Trophoblast cell (in vitro differentiated cells and primary cell): ENCODE data around the gene FN3KRP.
A peak's percentile ranks its signal among the peaks of the same experiment; 100 is the strongest.

ENCODE experiments used
- DNase-seq, 2 donors: peaks; one replicate each; pipeline ENCODE4 v3.0.0-alpha.2; 2016
- H2AFZ ChIP-seq: 2 replicates; pipeline ENCODE4 v1.6.1; 2013; ENCODE audit warnings: low read length, moderate library complexity, mild to moderate bottlenecking; ENCODE audit not compliant: insufficient read depth, poor library complexity
- H2AK5ac ChIP-seq: 2 replicates; pipeline ENCODE4 v1.6.1; 2013; ENCODE audit warnings: mild to moderate bottlenecking, low read length
- H2BK120ac ChIP-seq: 2 replicates; pipeline ENCODE4 v1.6.1; 2013; ENCODE audit warnings: low read length, mild to moderate bottlenecking, moderate library complexity; ENCODE audit not compliant: insufficient read depth, poor library complexity
- H2BK12ac ChIP-seq: 2 replicates; pipeline ENCODE4 v1.6.1; 2013; ENCODE audit warnings: mild to moderate bottlenecking, low read length, moderate library complexity
- H2BK5ac ChIP-seq: 2 replicates; pipeline ENCODE4 v1.6.1; 2013; ENCODE audit warnings: low read length, low read depth, moderate library complexity, mild to moderate bottlenecking; ENCODE audit not compliant: poor library complexity
- H3K14ac ChIP-seq: 2 replicates; pipeline ENCODE4 v1.6.1; 2013; ENCODE audit warnings: mild to moderate bottlenecking, low read length
- H3K18ac ChIP-seq: 2 replicates; pipeline ENCODE4 v1.6.1; 2013; ENCODE audit warnings: mild to moderate bottlenecking, low read length
- H3K23ac ChIP-seq: 2 replicates; pipeline ENCODE4 v1.6.1; 2013; ENCODE audit warnings: low read length
- H3K27ac ChIP-seq: 2 replicates; pipeline ENCODE4 v1.5.1; 2013; ENCODE audit warnings: low read depth, mild to moderate bottlenecking, inconsistent platforms, low read length, moderate library complexity
- H3K27me3 ChIP-seq: 2 replicates; pipeline ENCODE4 v1.6.1; 2013; ENCODE audit warnings: inconsistent platforms, mild to moderate bottlenecking, low read length, moderate library complexity; ENCODE audit not compliant: insufficient read depth
- H3K36me3 ChIP-seq, 2 experiments: 1 replicate in 1 of 2; 2 replicates in 1 of 2; pipeline ENCODE4 v1.6.1; 2013; ENCODE audit warnings: low read length in 2 of 2, mild to moderate bottlenecking in 2 of 2, moderate library complexity in 1 of 2; ENCODE audit not compliant: insufficient read depth in 2 of 2, control insufficient read depth in 1 of 2
- H3K4ac ChIP-seq: 2 replicates; pipeline ENCODE4 v1.6.1; 2013; ENCODE audit warnings: low read depth, mild to moderate bottlenecking, low read length, moderate library complexity
- H3K4me1 ChIP-seq, 2 experiments: 1 replicate in 1 of 2; 2 replicates in 1 of 2; pipeline ENCODE4 v1.6.1; 2013; ENCODE audit warnings: low read length in 2 of 2, mild to moderate bottlenecking in 2 of 2, moderate library complexity in 1 of 2; ENCODE audit not compliant: insufficient read depth in 2 of 2, control insufficient read depth in 1 of 2
- H3K4me2 ChIP-seq: 2 replicates; pipeline ENCODE4 v1.6.1; 2013; ENCODE audit warnings: inconsistent platforms, mild to moderate bottlenecking, low read length, moderate library complexity
- H3K4me3 ChIP-seq: 2 replicates; pipeline ENCODE4 v1.5.1; 2013; ENCODE audit warnings: mild to moderate bottlenecking, low read depth, low read length, inconsistent platforms
- H3K79me1 ChIP-seq: one replicate; pipeline ENCODE4 v1.6.1; 2013; ENCODE audit warnings: low read length
- H3K79me2 ChIP-seq: 2 replicates; pipeline ENCODE4 v1.6.1; 2013; ENCODE audit warnings: low read length, mild to moderate bottlenecking; ENCODE audit not compliant: control insufficient read depth, insufficient read depth, poor library complexity
- H3K9ac ChIP-seq: 2 replicates; pipeline ENCODE4 v1.6.1; 2013; ENCODE audit warnings: mild to moderate bottlenecking, low read length
- H3K9me3 ChIP-seq: 2 replicates; pipeline ENCODE4 v1.6.1; 2013; ENCODE audit warnings: low read depth, mild to moderate bottlenecking, control low read depth, inconsistent platforms, low read length; ENCODE audit not compliant: insufficient read depth
- H4K12ac ChIP-seq: 2 replicates; pipeline ENCODE4 v1.6.1; 2013; ENCODE audit warnings: low read depth, mild to moderate bottlenecking, low read length, moderate library complexity
- H4K8ac ChIP-seq: 2 replicates; pipeline ENCODE4 v1.6.1; 2013; ENCODE audit warnings: low read depth, mild to moderate bottlenecking, low read length, moderate library complexity
- H4K91ac ChIP-seq: one replicate; pipeline ENCODE4 v1.6.1; 2013; ENCODE audit warnings: low read depth, mild to moderate bottlenecking, low read length, moderate library complexity
- WGBS: extraction: QIAGEN DNeasy Blood & Tissue Kit; methylation state at CpG from one replicate; pipeline ENCODE4 v1.1.7; 2013; ENCODE audit warnings: missing lambda C conversion rate; ENCODE audit not compliant: insufficient read length, insufficient coverage; ENCODE audit errors: extremely low coverage; 5-methylcytosine and 5-hydroxymethylcytosine counted together

The FN3KRP gene

DNA sequence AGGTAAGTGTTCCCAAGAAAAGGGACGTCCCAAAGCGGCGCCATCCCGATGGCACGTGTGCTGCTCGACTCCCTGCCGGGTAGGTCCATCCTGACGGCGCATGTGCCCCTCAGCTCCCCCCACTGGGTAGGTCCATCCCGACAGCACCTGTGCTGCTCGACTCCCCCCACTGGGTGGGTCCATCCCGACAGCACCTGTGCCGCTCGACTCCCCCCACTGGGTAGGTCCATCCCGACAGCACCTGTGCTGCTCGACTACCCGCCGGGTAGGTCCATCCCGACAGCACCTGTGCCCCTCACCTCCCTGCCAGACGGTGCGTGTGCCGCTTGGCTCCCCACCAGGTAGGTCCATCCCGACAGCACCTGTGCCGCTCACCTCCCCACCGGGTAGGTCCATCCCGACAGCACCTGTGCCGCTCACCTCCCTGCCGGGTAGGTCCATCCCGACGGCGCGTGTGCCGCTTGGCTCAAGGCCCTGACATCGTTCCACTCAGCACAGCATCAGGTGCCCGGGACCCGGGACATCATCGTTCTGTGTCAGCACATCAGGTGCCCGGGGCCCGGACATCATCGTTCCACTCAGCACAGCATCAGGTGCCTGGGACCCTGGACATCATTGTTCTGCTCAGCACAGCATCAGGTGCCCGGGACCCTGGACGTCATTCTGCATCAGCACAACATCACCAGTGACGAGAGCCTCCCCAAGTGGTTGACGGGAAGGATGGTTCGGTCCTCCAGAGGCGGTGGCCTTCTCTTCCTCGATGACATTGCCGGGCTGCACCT is 13.2 kb downstream of the FN3KRP start:
- Histone ChIP-seq H3K4ac (no peak overlapping the region), H4K12ac (no peak overlapping the region), H3K18ac (no peak overlapping the region), H3K27ac (no peak overlapping the region), H3K23ac (no peak overlapping the region), H3K79me1 (no peaks in the 10 kb centered on the region), H4K8ac (no peak overlapping the region), H2BK5ac (no peak overlapping the region), H3K4me3 (peak overlapping the region; percentile 15), H2AFZ (no peak overlapping the region), H3K79me2 (no peaks in the 10 kb centered on the region), H2AK5ac (no peak overlapping the region), H3K4me2 (no peak overlapping the region), H2BK120ac (no peak overlapping the region), H2BK12ac (no peak overlapping the region), H3K4me1 (no peaks in the 10 kb centered on the region), H4K91ac (no peak overlapping the region), H3K14ac (no peak overlapping the region), H3K27me3 (no peaks in the 10 kb centered on the region), H3K9ac (no peak overlapping the region), H3K9me3 (peaks cover 7% of the 10 kb centered on the region), H3K36me3 (peaks cover 27 to 28% of the 10 kb centered on the region in 2 experiments)
- no CpG with 5 or more reads among the region's 48 CpGs for WGBS
- no peak for DNase-seq

DNA sequence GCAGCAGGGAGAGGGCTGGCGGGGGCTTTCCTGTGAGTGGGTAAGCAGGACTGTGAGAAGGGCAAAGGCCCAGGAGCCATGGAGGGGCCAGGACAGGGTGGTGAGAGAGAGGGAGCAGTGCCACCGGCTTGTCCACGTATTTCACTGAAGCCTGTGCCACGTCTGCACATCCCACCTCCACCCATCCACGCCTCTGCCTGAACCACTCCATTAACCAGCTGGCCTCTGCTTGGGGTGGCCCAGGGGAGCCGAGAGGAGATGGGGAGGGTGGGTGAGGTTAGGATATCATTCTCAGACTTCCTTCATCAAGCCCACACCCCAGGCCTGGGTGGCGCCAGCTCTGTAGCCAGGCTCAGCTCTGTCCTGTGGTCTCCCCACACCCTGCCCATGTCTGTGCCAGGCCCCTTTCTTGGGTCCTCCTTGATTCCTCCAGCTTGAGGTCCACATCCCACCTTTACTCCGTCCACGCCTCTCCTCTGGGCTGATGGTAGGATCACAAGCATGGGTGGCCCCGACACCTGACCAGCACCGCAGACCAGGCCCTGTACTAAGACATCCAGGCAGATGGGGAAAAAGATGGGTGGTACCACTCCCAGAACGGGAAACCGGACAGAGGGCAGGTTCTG is 15.7 kb downstream of the FN3KRP start:
- Histone ChIP-seq H3K27me3 (no peaks in the 10 kb centered on the region), H3K4me3 (no peak overlapping the region), H3K79me1 (peaks cover 2% of the 10 kb centered on the region), H4K12ac (no peak overlapping the region), H3K36me3 (peaks cover 15 to 16% of the 10 kb centered on the region in 2 experiments), H2BK120ac (no peak overlapping the region), H3K14ac (no peak overlapping the region), H3K4me1 (peaks cover 3 to 6% of the 10 kb centered on the region in 2 experiments), H3K79me2 (no peaks in the 10 kb centered on the region), H3K9ac (no peak overlapping the region), H2BK5ac (no peak overlapping the region), H3K23ac (no peak overlapping the region), H4K8ac (no peak overlapping the region), H4K91ac (no peak overlapping the region), H2AFZ (no peak overlapping the region), H3K4me2 (no peak overlapping the region), H2BK12ac (no peak overlapping the region), H3K4ac (no peak overlapping the region), H3K27ac (no peak overlapping the region), H2AK5ac (no peak overlapping the region), H3K18ac (no peak overlapping the region), H3K9me3 (peaks cover 7% of the 10 kb centered on the region)
- no CpG with 5 or more reads among the region's 13 CpGs for WGBS
- DNase-seq, result no peak

DNA sequence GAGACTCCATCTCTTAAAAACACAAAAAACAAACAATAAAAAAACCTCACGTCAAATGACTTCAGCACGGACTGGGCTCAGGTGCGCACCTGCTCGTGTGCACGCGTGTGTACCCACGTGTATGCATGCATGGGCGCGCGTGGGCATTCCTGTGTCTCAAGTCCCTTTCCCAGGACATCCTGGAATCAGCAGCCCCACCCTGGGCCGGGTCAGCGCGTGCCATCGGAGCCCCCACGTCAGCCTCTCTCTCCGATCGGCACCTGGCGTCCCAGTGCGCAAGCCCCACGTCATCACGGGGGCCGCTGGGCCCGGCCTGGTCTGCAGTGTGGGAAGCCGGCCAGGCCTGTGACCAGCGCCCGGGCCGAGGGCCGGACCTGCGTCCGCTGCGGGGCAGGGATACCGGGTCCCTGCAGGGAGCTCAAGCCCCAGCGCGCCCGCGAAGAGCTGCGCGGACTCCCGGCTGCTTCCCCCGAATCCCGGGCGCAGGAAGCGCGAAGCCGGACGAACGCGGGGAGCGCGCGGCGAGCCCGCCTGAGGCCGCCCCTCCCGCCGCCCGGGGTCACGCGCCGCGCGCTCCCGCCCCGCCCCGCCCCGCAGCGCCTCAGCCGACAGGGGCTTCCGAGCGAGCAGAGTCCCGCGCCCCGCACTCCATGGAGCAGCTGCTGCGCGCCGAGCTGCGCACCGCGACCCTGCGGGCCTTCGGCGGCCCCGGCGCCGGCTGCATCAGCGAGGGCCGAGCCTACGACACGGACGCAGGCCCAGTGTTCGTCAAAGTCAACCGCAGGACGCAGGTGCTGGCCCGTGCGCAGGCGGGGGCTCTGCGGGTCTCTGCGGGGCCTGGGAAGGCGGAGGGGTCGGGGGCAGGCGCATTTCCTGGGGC is 18.7 kb downstream of the FN3KRP start, which contains the start of gene FN3K:
TSS of gene FN3K (plus strand) at position 629 of the 880 bp plus-strand sequence. CDS start at position 651, 22 bp downstream.
- H3K27me3 ChIP-seq, result no peaks in the 10 kb centered on the region
- peak within 1 kb of the TSS; percentile 49 for H3K14ac ChIP-seq
- no peak within 1 kb of the TSS for H3K27ac ChIP-seq
- H2BK5ac ChIP-seq, result no peak within 1 kb of the TSS
- no peak within 1 kb of the TSS for H2AK5ac ChIP-seq
- H3K4me3 ChIP-seq, result peak within 1 kb of the TSS; percentile 75
- H3K9me3 ChIP-seq, result peaks cover 7% of the 10 kb centered on the region
- peak within 1 kb of the TSS; percentile 4 for H3K4ac ChIP-seq
- peaks cover 3 to 6% of the 10 kb centered on the region in 2 experiments for H3K4me1 ChIP-seq
- H3K36me3 ChIP-seq, result peaks cover 3 to 5% of the 10 kb centered on the region in 2 experiments
- H3K18ac ChIP-seq, result no peak within 1 kb of the TSS
- H2BK120ac ChIP-seq, result no peak within 1 kb of the TSS
- H3K23ac ChIP-seq, result no peak within 1 kb of the TSS
- peaks cover 2% of the 10 kb centered on the region for H3K79me1 ChIP-seq
- peak within 1 kb of the TSS; percentile 68 for H2AFZ ChIP-seq
- H4K12ac ChIP-seq, result peak within 1 kb of the TSS; percentile 43
- no peak within 1 kb of the TSS for H2BK12ac ChIP-seq
- H3K9ac ChIP-seq, result peak within 1 kb of the TSS; percentile 67
- peak; percentile 51 to 70 for DNase-seq
- peak within 1 kb of the TSS; percentile 98 for H3K4me2 ChIP-seq
- WGBS, result no CpG with 5 or more reads among the region's 101 CpGs
- peak within 1 kb of the TSS; percentile 18 for H4K91ac ChIP-seq
- H3K79me2 ChIP-seq, result no peaks in the 10 kb centered on the region
- peak within 1 kb of the TSS; percentile 83 for H4K8ac ChIP-seq

DNA sequence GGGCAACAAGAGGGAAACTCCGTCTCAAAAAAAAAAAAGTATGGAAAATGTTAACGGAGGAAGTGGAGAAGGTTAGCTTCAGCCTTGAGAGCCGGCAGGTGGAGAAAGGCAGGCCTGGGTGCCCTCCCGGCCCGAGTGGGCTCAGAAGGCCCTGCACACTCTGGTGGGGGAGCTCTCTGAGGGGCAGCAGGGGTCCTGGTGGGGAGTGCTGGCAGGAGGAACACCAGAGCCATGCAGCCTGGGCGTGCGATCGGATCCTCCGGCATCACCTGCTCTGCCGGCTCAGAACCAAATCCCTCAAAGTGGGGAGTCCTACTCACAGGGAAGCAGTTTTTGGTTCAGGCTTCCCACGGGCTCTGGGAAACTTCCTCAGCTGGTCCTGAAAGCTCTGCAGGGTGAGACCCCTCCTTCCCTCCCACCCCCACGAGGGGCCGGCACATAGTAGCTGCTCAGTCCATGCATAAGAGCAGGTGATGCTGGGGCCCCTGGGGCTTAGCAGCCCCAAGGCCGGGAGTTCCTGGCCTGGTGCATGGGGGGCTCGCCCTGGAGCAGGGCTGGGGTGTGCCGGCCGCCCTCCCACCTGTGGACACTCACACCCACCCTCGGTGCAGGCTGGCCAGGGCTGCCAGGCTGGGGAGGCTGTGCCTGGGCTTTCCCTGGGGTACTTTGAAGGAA is 20.1 kb downstream of the FN3KRP start:
- Histone ChIP-seq H3K9me3 (peaks cover 13% of the 10 kb centered on the region), H3K18ac (no peak overlapping the region), H3K27ac (no peak overlapping the region), H3K4me1 (peaks cover 3 to 6% of the 10 kb centered on the region in 2 experiments), H3K4ac (no peak overlapping the region), H4K91ac (no peak overlapping the region), H3K4me2 (no peak overlapping the region), H3K4me3 (no peak overlapping the region), H4K8ac (no peak overlapping the region), H3K27me3 (no peaks in the 10 kb centered on the region), H3K9ac (no peak overlapping the region), H2BK12ac (no peak overlapping the region), H3K79me2 (no peaks in the 10 kb centered on the region), H2BK120ac (no peak overlapping the region), H3K79me1 (peaks cover 2% of the 10 kb centered on the region), H2AFZ (no peak overlapping the region), H3K14ac (no peak overlapping the region), H2AK5ac (no peak overlapping the region), H2BK5ac (no peak overlapping the region), H3K36me3 (peaks cover 9 to 10% of the 10 kb centered on the region in 2 experiments), H4K12ac (no peak overlapping the region), H3K23ac (no peak overlapping the region)
- DNase-seq, result no peak
- WGBS, result no CpG with 5 or more reads among the region's 18 CpGs
